ENCODE measurements around the gene HECTD4.

DNA sequence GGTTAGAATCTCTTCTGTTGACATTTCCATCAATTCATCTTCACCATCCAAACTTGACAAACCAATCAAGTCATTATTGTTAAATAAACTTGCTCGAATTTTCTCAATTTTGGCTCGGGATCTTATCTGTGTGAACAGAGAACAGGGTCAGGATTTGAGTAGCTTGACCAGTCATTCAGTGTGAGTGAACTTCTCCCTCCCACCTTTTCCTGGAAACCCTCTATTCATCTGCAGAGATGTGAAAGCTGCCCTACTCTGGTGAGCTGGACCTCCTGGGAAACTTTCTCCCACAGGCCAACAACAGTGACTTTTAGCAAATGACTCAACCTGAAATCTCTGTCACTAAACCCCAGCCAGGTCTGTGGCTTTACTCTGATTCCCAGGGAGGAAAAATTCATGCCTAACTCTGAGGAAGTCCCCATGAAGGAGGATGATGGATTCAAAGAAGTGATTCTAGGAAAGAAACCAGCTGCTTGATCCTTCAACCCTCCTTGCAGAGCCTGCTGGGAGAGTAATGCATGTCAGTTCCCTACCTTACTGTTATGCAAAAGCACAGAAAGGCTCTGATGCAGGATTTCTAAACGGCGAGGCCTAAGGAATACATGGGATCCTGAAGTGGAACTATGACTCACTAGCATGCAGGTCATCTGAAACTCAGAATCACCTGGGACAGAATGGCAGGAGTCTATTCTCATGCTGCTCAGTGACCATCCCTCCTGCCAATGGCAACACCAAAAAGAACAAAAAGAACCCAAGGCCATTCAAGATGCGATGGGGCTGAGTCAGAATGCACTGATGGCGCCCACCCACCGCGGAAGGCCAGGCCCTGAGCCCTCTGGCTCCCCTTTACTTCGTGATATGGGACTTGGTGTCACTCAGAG, 198.8 kb downstream of the HECTD4 start:
- TF ChIP-seq ZNF274 (IDR thresholded peaks at IDR 0.05; ENCODE audit: low read depth, low read length) = no peak
- TF ChIP-seq SUZ12 (IDR thresholded peaks at IDR 0.05; ENCODE audit: extremely low read depth, insufficient read depth, insufficient read length) = no peak

Data from NT2/D1 (cell line).